K562 (cell line): Measurements from ENCODE around the gene DKK3. TPM values are rescaled to one million over a fixed set of nuclear protein-coding genes. Genes with fewer than 3 reads are reported as not detected.

ENCODE experiments used
- ATAC-seq: fragments of 200-7000 bp; cut with Tn5 transposase; 3 replicates; pipeline ENCODE4 v1.9.1; 2020; ENCODE audit warnings: moderate library complexity
- BruUV-seq: library from RNA; stranded (reverse); fragments of 400-500 nt; replicated peaks from 2 replicates; lab custom pipeline; 2021; lab: Mats Ljungman, UMichigan
- CTCF ChIA-PET: fragments of 300-600 bp; formaldehyde crosslinking; extraction: SDS; loops from one replicate; lab custom pipeline; 2021; ENCODE audit warnings: low intra/inter-chr PET ratio; lab: Yijun Ruan, JAX
- POLR2A ChIA-PET: fragments of 300-600, 350-650 bp; sonication (Branson Sonifier 250); formaldehyde crosslinking; extraction: SDS; loops from one replicate; lab custom pipeline; 2021; ENCODE audit warnings: antibody characterized with exemption, inconsistent platforms; lab: Yijun Ruan, JAX
- DNase-seq, 4 experiments: peaks; one replicate each; pipeline versions ENCODE4 v3.0.0 to v3.0.0-alpha.2; 2011 to 2018; ENCODE audit warnings: low spot score in 3 of 4, mixed read lengths in 3 of 4; ENCODE audit errors: extremely low read depth in 1 of 4
- FAIRE-seq: peaks from 2 replicates; lab custom pipeline; 2011; peaks lifted over from hg19 to GRCh38; lab: Jason Lieb, UNC
- H2AFZ ChIP-seq: 2 replicates; pipeline ENCODE4 v1.6.0; 2011; ENCODE audit warnings: low read depth, low read length, control low read depth, inconsistent platforms
- H3K27ac ChIP-seq: fragments of 200-600 bp; 3 replicates; pipeline ENCODE4 v1.8.0; 2011; ENCODE audit warnings: low read depth, mild to moderate bottlenecking, control low read depth, inconsistent platforms, low read length, moderate library complexity, mixed read lengths; ENCODE audit errors: extremely low read depth
- H3K27me3 ChIP-seq, 2 experiments: fragments of 300-600 bp in 1 of 2; 2 replicates in 1 of 2; 3 replicates in 1 of 2; pipeline versions ENCODE4 v1.6.0 to v1.8.0; 2011; ENCODE audit warnings: inconsistent platforms in 2 of 2, low read length in 2 of 2, mild to moderate bottlenecking in 1 of 2, mixed read lengths in 1 of 2, moderate library complexity in 1 of 2; ENCODE audit not compliant: control insufficient read depth in 2 of 2, insufficient read depth in 2 of 2
- H3K36me3 ChIP-seq: fragments of 300-600 bp; 3 replicates; pipeline ENCODE4 v1.8.0; 2011; ENCODE audit warnings: mild to moderate bottlenecking, low read length, inconsistent platforms; ENCODE audit not compliant: control insufficient read depth, insufficient read depth
- H3K4me1 ChIP-seq, 2 experiments: fragments of 200-600 bp in 1 of 2; replicated peaks in 1 of 2; 2 replicates in 1 of 2; 3 replicates in 1 of 2; pipeline versions ENCODE4 v1.5.1 to v1.8.0; 2011; ENCODE audit warnings: inconsistent platforms in 2 of 2, low read length in 2 of 2, mild to moderate bottlenecking in 1 of 2, mixed read lengths in 1 of 2, moderate library complexity in 1 of 2; ENCODE audit not compliant: control insufficient read depth in 2 of 2, insufficient read depth in 2 of 2
- H3K4me2 ChIP-seq: 2 replicates; pipeline ENCODE4 v1.6.1; 2011; ENCODE audit warnings: low read length, control low read depth, inconsistent platforms, mixed read lengths; ENCODE audit not compliant: insufficient read depth
- H3K4me3 ChIP-seq: fragments of 200-600 bp; sonication (generic), shearing (Covaris generic); 2 replicates; pipeline ENCODE4 v1.5.1; 2016; ENCODE audit warnings: control low read depth, inconsistent platforms
- H3K79me2 ChIP-seq: fragments of 200-600 bp; 3 replicates; pipeline ENCODE4 v1.8.0; 2011; ENCODE audit warnings: low read length, inconsistent platforms; ENCODE audit not compliant: control insufficient read depth, insufficient read depth
- H3K9ac ChIP-seq, 2 experiments: 2 replicates each; pipeline versions ENCODE4 v1.6.0 to v1.6.1; 2011; ENCODE audit warnings: low read depth in 2 of 2, low read length in 2 of 2, control low read depth in 1 of 2, inconsistent platforms in 1 of 2, mild to moderate bottlenecking in 1 of 2, mixed read lengths in 1 of 2; ENCODE audit not compliant: insufficient read depth in 1 of 2
- H3K9me1 ChIP-seq: one replicate; pipeline ENCODE4 v1.6.0; 2011; ENCODE audit warnings: inconsistent platforms, mild to moderate bottlenecking, low read length, moderate library complexity; ENCODE audit not compliant: control insufficient read depth, insufficient read depth
- H3K9me3 ChIP-seq: replicated peaks from 2 replicates; pipeline ENCODE4 v1.5.1; 2011; ENCODE audit warnings: low read depth, low read length, inconsistent platforms; ENCODE audit not compliant: control insufficient read depth, insufficient read depth
- H4K20me1 ChIP-seq: replicated peaks from 2 replicates; pipeline ENCODE4 v1.6.1; 2011; ENCODE audit warnings: low read length, inconsistent platforms, mixed read lengths; ENCODE audit not compliant: control insufficient read depth, insufficient read depth
- CEBPB ChIP-seq: fragments of 450-650 bp; IDR thresholded peaks from 2 replicates; pipeline ENCODE4 v1.6.1; 2016; ENCODE audit warnings: missing genetic modification characterization, missing compliant biosample characterization
- CREB1 ChIP-seq, 2 experiments: sonication (generic) in 1 of 2; formaldehyde crosslinking in 1 of 2; IDR thresholded peaks; 2 replicates each; pipeline versions ENCODE4 v1.6.1 to v1.8.0; 2012 to 2022; ENCODE audit warnings: inconsistent platforms in 1 of 2, mild to moderate bottlenecking in 1 of 2, missing genetic modification reagents in 1 of 2, moderate library complexity in 1 of 2
- DPF2 ChIP-seq: fragments of 450-650 bp; IDR thresholded peaks from 2 replicates; pipeline ENCODE4 v1.6.1; 2016
- KDM5B ChIP-seq: fragments of 200-600 bp; sonication (generic); IDR thresholded peaks from 2 replicates; pipeline ENCODE4 v1.6.1; 2012; ENCODE audit warnings: low read depth, mild to moderate bottlenecking, moderate library complexity, low read length, control low read depth, inconsistent platforms; ENCODE audit not compliant: insufficient replicate concordance
- NFE2 ChIP-seq: IDR thresholded peaks from 2 replicates; pipeline ENCODE4 v1.6.1; 2014; ENCODE audit warnings: antibody characterized with exemption, low read depth
- POLR2AphosphoS2 ChIP-seq: IDR thresholded peaks from 2 replicates; pipeline ENCODE4 v1.6.1; 2012; ENCODE audit warnings: low read length, improper control_type of control experiment
- RHOXF2B ChIP-seq: fragments of 250-450 bp; sonication (Bioruptor Pico); conservative IDR thresholded peaks from 2 replicates; pipeline ENCODE4 v1.5.1; 2021
- SAFB ChIP-seq: fragments of 200-400 bp; formaldehyde crosslinking; IDR thresholded peaks from 2 replicates; pipeline ENCODE4 v1.6.1; 2017; ENCODE audit warnings: low read depth, low read length, borderline replicate concordance
- ZKSCAN1 ChIP-seq: fragments of 150-350 bp; IDR thresholded peaks from 2 replicates; pipeline ENCODE4 v1.6.1; 2016; ENCODE audit warnings: low read depth, low read length
- ZNF12 ChIP-seq: sonication (generic); formaldehyde crosslinking; IDR thresholded peaks from 2 replicates; pipeline ENCODE4 v1.4.0; 2020; ENCODE audit warnings: mild to moderate bottlenecking, missing genetic modification reagents
- WGBS: fragments of 100-300 bp; shearing (Covaris generic); methylation state at CpG from one replicate; pipeline ENCODE4 v1.1.6; 2016; ENCODE audit warnings: low coverage, mixed read lengths; ENCODE audit not compliant: insufficient coverage; ENCODE audit errors: missing lambda C conversion rate; 5-methylcytosine and 5-hydroxymethylcytosine counted together
- in situ Hi-C: fragments of 300-500 bp; cut with MboI; formaldehyde crosslinking; loops from 4 replicates; pipeline ENCODE4 v1.15.0; 2018; ENCODE audit warnings: inconsistent platforms, mixed read lengths
- intact Hi-C: fragments of 100-400 bp; cut with micrococcal nuclease; formaldehyde crosslinking; loops from 2 replicates; pipeline ENCODE4 v1.14.2; 2022
- polyA plus RNA-seq, 8 experiments: library from polyadenylated mRNA; depleted of rRNA in 4 of 8; stranded (reverse) in 5 of 8; unstranded in 3 of 8; fragments of >200 nt; fragmentation: Nextera tagmentation in 2 of 8; fragmentation: Illumina TruSeq in 1 of 8; extraction: Ambion mirVana in 2 of 8; extraction: Trizol in 1 of 8; gene quantifications; 2 replicates each; pipeline versions ENCODE4 v1.2.1 to v1.2.3, GENCODE V29; 2011 to 2014; ENCODE audit warnings: inconsistent platforms in 1 of 8, missing spikeins in 1 of 8
- total RNA-seq, 7 experiments: library from RNA; depleted of rRNA in 6 of 7; stranded (reverse); fragments of >200 nt in 6 of 7; fragmentation: Illumina TruSeq in 2 of 7; extraction: Trizol in 2 of 7; gene quantifications; 2 replicates each; pipeline versions ENCODE4 v1.2.1 to v1.2.3, GENCODE V29; 2011 to 2021; ENCODE audit warnings: low replicate concordance in 1 of 7
- TF ChIP-seq, protein P1 (sequence below): fragments of 250-450 bp; sonication (Bioruptor Pico); IDR thresholded peaks from 2 replicates; pipeline ENCODE4 v1.4.0; 2020; ENCODE audit warnings: mild to moderate bottlenecking, moderate library complexity
- TF ChIP-seq, protein P2 (sequence below): fragments of 450-650 bp; IDR thresholded peaks from 2 replicates; pipeline ENCODE4 v1.6.1; 2016; ENCODE audit warnings: low read depth, mild to moderate bottlenecking, moderate library complexity
- TF ChIP-seq, protein P3 (sequence below): sonication (generic); formaldehyde crosslinking; IDR thresholded peaks from 2 replicates; pipeline ENCODE4 v1.8.1; 2023; ENCODE audit warnings: mild to moderate bottlenecking, missing genetic modification reagents
- TF ChIP-seq, protein P4 (sequence below): fragments of 250-450 bp; sonication (Bioruptor Pico); IDR thresholded peaks from 2 replicates; pipeline ENCODE4 v1.4.0; 2020; ENCODE audit warnings: mild to moderate bottlenecking, moderate library complexity, borderline replicate concordance

The DKK3 gene
- total and polyA plus RNA-seq, 9 of the 15 experiments (the other 6 are each of a cell fraction or from before 2014, with no cell fraction given) = 0.14 to 0.85 (median 0.38) TPM; not detected in 6

DNA sequence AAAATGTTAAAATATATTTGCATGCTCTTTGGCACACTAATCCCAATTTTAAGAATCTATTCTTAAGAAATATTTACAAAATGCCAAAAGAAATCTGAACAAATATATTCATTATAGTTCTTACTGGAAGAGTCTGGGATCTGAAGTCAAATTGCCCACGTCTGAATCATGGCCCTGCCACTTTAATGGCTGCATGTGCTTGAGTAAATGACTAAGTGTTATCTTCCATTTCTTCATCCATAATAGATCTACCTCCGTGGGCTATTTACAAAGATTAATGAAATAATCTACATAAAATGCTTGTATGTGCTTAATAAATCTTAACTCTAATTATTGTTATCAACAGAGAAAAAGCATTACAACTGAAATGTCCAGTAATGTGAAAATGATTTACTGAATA, 24.5 kb upstream of the DKK3 start (continued):
- TF ChIP-seq, protein P1, sequence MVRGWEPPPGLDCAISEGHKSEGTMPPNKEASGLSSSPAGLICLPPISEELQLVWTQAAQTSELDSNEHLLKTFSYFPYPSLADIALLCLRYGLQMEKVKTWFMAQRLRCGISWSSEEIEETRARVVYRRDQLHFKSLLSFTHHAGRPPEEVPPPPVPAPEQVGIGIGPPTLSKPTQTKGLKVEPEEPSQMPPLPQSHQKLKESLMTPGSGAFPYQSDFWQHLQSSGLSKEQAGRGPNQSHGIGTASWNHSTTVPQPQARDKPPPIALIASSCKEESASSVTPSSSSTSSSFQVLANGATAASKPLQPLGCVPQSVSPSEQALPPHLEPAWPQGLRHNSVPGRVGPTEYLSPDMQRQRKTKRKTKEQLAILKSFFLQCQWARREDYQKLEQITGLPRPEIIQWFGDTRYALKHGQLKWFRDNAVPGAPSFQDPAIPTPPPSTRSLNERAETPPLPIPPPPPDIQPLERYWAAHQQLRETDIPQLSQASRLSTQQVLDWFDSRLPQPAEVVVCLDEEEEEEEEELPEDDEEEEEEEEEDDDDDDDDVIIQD (CRISPR knock-in tag) = no peak
- TF ChIP-seq, protein P2, sequence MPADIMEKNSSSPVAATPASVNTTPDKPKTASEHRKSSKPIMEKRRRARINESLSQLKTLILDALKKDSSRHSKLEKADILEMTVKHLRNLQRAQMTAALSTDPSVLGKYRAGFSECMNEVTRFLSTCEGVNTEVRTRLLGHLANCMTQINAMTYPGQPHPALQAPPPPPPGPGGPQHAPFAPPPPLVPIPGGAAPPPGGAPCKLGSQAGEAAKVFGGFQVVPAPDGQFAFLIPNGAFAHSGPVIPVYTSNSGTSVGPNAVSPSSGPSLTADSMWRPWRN = no peak
- TF ChIP-seq POLR2AphosphoS2 (no peak), ZNF12 (no peak), KDM5B (no peak)

DNA sequence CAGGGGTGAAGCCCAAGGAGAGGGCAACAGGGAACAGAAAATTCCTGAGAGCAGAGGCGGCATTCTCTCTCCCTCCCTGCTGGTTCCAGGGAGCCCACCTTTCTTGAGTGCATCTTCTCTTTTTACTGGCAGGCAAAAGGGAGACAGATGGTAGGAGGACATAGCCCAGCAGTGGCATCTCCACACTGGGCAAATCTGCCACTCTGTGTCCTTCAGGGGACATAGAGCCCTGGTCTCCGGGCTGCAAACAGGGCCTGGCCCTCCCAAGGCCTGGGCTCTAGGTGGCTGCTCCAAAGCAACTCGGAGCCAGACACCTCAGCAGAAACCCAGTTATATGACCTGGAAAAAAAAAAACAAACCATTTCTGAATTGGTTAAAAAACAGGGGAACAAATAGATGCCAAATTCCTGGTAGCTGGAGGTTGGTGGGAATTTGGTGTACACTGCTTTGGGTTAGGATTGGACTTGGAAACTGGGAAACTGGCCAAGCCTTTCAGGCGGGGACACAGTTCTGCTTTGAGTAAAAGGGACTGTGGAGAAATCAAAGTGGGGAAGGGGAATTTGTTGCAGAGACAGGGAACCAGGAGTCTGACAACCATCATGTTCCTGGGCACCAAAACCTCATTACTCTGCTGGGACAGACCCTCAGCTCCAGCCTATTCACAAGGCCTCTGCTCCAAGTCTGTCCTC, 23.6 kb upstream of the DKK3 start:
- POLR2A ChIA-PET = no interaction called here
- DNase-seq (no peak), FAIRE-seq (no peak), ATAC-seq (no peak)
- Histone ChIP-seq H3K27ac (no peak overlapping the region), H3K4me1 (peaks cover 5 to 9% of the 10 kb centered on the region in 2 experiments; a peak in 2 of 5 replicates), H3K4me3 (no peak overlapping the region), H3K9me1 (no peaks in the 10 kb centered on the region), H3K9ac (no peak overlapping the region), H3K4me2 (no peak overlapping the region), H4K20me1 (no peaks in the 10 kb centered on the region), H3K36me3 (no peaks in the 10 kb centered on the region), H3K27me3 (peaks cover 5 to 7% of the 10 kb centered on the region in 2 experiments; a peak in 4 of 5 replicates), H3K79me2 (no peaks in the 10 kb centered on the region), H3K9me3 (no peaks in the 10 kb centered on the region), H2AFZ (no peak overlapping the region)
- CTCF ChIA-PET = interaction anchor here (0.7 kb wide), 1 partner anchor 140 kb away, joined by 3 read pairs; no protein-coding TSS in a partner anchor
- BruUV-seq = no TSS peak
- intact Hi-C loops (no loop called here), in situ Hi-C loops (no loop called here)
- WGBS = 0% methylated on average over 3 of the region's 4 CpGs
- TF ChIP-seq, protein P3, sequence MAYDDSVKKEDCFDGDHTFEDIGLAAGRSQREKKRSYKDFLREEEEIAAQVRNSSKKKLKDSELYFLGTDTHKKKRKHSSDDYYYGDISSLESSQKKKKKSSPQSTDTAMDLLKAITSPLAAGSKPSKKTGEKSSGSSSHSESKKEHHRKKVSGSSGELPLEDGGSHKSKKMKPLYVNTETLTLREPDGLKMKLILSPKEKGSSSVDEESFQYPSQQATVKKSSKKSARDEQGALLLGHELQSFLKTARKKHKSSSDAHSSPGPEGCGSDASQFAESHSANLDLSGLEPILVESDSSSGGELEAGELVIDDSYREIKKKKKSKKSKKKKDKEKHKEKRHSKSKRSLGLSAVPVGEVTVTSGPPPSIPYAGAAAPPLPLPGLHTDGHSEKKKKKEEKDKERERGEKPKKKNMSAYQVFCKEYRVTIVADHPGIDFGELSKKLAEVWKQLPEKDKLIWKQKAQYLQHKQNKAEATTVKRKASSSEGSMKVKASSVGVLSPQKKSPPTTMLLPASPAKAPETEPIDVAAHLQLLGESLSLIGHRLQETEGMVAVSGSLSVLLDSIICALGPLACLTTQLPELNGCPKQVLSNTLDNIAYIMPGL (CRISPR knock-in tag) = no peak
- TF ChIP-seq CEBPB (tag) (no peak), ZKSCAN1 (no peak), DPF2 (no peak), NFE2 (no peak), CREB1 (IDR thresholded peaks at IDR 0.05) (no peak), CREB1 (CRISPR knock-in tag; IDR thresholded peaks at IDR 0.05) (no peak), RHOXF2B (no peak), SAFB (no peak)
- TF ChIP-seq, protein P4, sequence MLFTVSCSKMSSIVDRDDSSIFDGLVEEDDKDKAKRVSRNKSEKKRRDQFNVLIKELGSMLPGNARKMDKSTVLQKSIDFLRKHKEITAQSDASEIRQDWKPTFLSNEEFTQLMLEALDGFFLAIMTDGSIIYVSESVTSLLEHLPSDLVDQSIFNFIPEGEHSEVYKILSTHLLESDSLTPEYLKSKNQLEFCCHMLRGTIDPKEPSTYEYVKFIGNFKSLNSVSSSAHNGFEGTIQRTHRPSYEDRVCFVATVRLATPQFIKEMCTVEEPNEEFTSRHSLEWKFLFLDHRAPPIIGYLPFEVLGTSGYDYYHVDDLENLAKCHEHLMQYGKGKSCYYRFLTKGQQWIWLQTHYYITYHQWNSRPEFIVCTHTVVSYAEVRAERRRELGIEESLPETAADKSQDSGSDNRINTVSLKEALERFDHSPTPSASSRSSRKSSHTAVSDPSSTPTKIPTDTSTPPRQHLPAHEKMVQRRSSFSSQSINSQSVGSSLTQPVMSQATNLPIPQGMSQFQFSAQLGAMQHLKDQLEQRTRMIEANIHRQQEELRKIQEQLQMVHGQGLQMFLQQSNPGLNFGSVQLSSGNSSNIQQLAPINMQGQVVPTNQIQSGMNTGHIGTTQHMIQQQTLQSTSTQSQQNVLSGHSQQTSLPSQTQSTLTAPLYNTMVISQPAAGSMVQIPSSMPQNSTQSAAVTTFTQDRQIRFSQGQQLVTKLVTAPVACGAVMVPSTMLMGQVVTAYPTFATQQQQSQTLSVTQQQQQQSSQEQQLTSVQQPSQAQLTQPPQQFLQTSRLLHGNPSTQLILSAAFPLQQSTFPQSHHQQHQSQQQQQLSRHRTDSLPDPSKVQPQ (CRISPR knock-in tag) = no peak
